NCI-H1436 treated with DMSO at 0.1 percent for 48 hours (cell line): ENCODE data around the gene LY6G5C.
"Not testable (repeated sequence)": the region's sequence is repeated elsewhere in the genome, so short reads cannot be mapped to it uniquely, and the experiment has no call there.

ENCODE experiments used
- DNase-seq: peaks from one replicate; lab custom pipeline; 2025; lab: John Stamatoyannopoulos, UW

The LY6G5C gene

DNA sequence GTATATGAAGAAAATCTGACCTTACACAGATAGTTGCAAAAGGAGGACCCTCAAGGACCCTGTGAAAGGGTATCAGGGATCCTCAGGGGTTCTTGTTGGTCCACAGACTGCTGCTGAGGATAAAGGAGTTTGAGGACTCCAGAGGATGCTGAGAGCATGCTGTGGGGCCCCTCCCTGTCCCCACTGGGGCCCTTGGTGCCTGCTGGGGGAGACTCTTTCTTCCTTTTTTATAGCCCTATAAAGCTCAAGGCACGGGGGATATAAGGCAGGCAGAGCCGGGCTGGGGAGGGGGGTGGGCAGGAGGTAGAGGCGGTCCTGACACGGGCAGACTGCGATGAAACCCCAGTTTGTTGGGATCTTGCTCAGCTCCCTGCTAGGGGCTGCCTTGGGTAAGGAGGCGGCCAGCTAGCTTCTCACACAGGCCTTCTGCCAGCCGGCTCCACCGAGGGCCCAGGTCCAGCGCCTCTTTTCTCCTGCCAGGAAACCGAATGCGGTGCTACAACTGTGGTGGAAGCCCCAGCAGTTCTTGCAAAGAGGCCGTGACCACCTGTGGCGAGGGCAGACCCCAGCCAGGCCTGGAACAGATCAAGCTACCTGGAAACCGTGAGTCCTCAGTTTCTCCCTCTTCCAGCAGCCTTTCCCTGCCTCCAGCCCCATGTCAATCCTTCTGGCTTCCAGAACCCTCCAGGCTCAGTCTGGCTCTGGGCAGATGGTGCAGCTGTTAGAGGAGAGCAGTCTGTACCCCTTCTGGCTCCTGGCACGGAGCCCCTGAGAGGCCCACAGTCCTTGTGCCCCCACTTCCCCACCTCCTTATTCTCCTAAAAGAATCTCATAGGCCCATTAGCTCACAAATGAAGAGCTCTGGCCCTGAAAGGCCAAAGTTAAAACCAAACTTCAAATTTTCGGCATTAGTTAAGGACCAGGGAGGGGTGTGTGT is 34.4 kb upstream of the LY6G5C start, which contains the start of gene LY6G6D:
Gene LY6G6D (plus strand): TSS at position 327 of the 937 bp plus-strand sequence. CDS start 8 bp downstream, at position 335.
- no peak for DNase-seq

- DNase-seq = no peak
Observed at GRCh38 chr6:31713991-31714684, 33.3 kb upstream of the LY6G5C start.

DNA sequence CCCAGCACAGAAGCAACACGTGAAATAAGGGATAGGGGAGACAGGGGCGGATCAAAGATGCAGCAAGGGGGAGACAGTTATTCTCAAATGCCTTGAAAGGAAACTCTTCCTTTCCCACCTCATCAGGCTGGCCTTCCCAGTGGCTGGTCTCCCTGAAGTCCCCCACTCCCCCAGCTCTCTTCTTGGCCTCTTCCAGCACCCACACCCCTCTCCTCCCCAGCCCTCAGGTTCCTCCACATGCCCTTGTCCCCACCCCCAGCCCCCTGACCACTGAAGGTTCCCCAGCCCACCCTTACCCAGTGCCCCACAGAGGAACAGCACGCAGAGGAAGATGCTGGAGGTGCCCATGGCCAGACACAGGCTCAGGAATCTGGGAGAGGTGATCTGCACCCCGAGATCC is 32.6 kb upstream of the LY6G5C start:
- no peak for DNase-seq

- no peak for DNase-seq
Observed at GRCh38 chr6:31712296-31712695, 31.4 kb upstream of the LY6G5C start.

DNA sequence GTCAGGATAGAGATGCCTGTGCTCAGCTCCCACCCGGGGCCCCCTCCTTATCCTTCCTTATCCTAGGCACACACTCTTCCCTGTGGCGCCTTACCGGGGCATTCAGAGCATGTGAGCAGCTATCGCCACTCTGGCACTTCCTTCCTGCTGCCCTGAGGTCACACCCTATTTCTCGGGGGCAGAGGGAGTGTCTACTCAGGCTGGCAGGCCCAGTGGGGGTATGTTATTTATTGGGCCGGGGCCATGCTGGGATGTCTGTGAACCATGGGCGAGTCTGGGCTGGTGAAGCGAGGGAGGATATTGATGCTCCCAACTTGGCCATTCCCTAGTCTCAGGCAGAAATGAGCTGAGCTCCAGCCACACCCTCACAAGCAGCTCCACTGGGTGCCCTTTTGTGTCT is 30.4 kb upstream of the LY6G5C start:
- DNase-seq = no peak

- no peak for DNase-seq
Observed at GRCh38 chr6:31710523-31711219, 29.8 kb upstream of the LY6G5C start.

DNA sequence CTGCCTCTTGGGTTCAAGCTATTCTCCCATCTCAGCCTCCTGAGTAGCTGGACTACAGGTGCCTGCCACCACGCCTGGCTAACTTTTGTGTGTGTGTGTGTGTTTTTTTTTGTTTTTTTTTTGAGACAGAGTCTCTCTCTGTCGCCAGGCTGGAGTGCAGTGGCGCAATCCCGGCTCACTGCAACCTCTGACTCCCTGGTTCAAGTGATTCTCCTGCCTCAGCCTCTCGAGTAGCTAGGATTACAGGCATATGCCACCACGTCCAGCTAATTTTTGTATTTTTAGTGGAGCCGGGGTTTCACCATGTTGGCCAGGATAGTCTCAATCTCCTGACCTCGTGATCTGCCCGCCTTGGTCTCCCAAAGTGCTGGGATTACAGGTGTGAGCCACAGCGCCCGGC is 28.3 kb upstream of the LY6G5C start:
- not testable (repeated sequence) for DNase-seq

- no peak for DNase-seq
Observed at GRCh38 chr6:31708224-31708623, 27.4 kb upstream of the LY6G5C start.

- no peak for DNase-seq
Observed at GRCh38 chr6:31707701-31708100, 26.8 kb upstream of the LY6G5C start.

DNA sequence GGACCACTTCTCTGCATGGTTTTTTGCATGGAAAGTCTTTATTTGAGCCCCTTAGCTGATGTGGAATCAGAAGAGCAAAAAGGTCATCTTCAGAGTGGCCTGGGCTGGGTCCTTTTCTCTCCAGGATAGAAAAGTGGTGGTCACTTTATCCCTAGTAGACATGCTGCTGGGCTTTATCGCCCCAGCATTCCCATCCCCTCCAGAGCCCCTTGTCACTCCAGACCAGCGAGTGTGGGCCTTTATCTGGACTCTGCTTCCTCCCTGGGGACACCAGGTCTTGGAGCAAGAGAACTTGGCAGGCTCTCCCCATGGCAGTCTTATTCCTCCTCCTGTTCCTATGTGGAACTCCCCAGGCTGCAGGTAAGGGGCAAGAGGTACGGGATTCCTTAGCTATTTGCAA is 25.7 kb upstream of the LY6G5C start, which contains the start of gene LY6G6F:
Gene LY6G6F (plus strand): TSS at position 268 of the 400 bp plus-strand sequence. CDS start 41 bp downstream, at position 309.
- no peak for DNase-seq

DNA sequence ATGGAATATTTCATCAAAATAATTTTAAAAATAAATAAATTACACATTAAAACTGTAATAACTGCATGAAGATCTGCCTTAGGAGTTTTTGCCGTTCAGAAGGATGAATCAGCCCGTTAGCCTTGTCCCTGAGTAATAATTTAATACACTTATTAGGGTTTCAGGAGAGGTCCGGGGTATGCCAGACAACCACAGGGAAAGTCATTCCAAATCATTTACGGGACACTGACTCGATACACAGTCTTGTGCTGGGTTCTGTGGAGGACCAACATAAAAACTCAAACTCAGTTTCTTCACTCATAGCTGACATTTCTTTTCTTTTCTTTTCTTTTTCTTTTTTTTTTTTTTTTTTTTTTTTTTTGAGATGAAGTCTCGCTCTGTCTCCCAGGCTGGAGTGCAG is 25.1 kb upstream of the LY6G5C start:
- DNase-seq = no peak

- DNase-seq = peak; percentile 68
Observed at GRCh38 chr6:31702819-31703716, 22.2 kb upstream of the LY6G5C start, which contains the start of gene ABHD16A. Gene ABHD16A (minus strand): TSS chr6:31703324. CDS start chr6:31703281, 43 bp downstream.

GRCh38 chr6:31702405-31702818 is 21.5 kb upstream of the LY6G5C start:
- DNase-seq = no peak

DNA sequence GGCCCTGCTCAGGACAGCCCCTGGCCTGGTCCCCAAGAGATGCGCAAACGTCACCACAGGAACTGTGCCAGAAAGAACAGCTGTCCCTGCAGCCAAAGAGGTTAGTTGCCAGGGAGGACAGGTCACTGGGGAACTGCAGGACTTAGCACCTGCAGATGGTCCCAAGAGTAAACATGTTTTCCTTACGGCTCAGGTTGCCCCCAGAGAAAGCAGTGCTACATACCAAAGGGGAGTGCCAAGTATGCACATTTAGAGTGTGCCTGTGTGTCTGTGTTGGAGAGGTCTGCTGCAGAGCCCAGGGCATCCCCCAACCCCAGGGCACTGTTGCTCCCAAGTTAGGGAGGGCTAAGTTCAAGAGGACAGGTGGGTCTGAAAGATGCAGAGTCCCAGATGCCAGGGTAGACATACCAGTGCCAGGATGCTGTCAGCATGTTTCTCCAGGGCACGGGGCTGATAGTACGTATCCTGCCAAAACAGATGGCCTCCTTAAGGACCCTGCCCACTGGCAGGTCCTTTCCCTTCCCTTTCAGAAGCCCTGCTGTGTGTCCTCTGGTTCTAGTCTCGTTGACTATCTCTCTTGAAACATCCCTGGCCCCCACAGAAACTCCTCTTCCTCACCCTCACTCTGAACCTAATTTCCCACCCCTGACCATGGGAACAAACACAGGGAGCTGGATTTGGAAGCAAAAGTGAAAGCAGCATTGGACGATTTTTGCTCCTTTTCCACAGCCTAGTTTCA is 21.0 kb upstream of the LY6G5C start:
- DNase-seq = peak; percentile 14

DNA sequence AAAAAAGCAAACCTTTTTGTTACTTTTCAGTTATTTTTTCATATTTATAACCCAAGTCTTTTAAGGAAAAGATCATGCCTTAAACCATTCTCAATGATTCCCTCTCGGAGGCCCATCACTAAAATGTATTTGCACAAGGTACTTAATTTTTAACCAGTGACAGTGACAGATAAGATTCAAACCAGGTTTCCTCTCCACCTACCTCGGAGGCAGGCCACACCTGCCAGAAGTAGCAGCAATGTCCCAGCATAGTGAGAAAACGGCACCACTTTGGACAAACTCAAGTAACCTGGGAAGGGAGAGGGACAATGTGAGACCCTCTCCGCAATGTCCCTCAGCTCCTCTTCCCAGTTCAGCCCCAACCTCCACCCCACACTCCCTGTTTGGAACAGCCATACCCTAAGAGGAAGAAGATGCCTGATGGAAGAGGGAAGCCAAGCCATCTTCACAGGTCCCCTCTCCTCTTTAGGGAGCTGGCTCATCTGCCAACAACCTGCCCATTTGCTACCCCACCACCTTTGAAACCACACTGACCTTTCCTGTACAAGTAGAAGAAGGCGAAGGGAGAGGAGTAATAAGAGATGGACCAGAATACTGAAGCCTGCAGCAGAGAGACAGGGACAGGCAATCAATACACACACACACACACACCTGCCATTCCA is 20.0 kb upstream of the LY6G5C start:
- DNase-seq = no peak

DNA sequence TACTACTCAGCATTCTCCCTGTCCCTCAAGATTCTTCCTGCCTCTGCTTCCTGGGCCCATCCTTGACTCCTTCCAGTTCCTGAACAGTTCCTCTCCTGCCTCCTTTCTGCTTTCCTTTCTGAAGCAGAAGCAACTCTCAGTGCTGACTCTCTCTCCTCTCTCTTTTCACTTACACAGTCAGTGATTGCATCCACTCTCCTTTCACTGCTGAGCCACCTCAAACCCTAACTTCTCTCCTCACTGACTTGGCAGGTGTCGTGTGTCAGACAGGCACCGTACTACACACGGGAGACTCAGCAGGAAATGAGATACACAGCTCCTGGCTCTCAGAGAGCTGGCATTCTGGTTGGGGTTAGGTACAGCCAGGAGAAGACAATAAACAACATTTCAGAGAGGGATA is 16.7 kb upstream of the LY6G5C start:
- no peak for DNase-seq

- DNase-seq = no peak
Observed at GRCh38 chr6:31693535-31693934, 12.7 kb upstream of the LY6G5C start.

DNA sequence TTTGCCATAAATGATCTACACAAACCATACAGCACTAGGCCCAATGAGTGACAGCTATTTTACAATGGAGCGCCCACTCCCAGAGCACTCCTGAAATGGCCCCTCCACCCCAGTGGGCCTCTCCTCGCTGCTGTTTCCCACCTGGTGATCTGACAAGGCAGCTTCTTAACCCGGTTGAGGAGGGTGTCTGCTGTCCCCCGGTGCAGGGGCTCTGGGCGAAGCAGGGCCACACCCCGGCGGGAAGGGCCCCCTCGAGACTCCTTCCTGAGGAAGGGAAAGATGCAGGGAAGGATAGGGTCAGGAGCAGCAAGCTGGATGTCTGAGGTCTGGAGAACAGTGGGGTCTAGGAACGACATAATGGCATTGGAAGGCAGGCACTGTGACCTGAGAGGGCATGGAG is 12.0 kb upstream of the LY6G5C start:
- no peak for DNase-seq

GRCh38 chr6:31692353-31692752 is 11.5 kb upstream of the LY6G5C start:
- no peak for DNase-seq

- DNase-seq = no peak
Observed at GRCh38 chr6:31691564-31692108, 10.8 kb upstream of the LY6G5C start.
